G401.6 (cell line): ENCODE measurements around the gene PRKCD.

Experiments
- FAIRE-seq: peaks from 2 replicates; lab custom pipeline; 2012; peaks lifted over from hg19 to GRCh38; lab: Jason Lieb, UNC

The PRKCD gene

DNA sequence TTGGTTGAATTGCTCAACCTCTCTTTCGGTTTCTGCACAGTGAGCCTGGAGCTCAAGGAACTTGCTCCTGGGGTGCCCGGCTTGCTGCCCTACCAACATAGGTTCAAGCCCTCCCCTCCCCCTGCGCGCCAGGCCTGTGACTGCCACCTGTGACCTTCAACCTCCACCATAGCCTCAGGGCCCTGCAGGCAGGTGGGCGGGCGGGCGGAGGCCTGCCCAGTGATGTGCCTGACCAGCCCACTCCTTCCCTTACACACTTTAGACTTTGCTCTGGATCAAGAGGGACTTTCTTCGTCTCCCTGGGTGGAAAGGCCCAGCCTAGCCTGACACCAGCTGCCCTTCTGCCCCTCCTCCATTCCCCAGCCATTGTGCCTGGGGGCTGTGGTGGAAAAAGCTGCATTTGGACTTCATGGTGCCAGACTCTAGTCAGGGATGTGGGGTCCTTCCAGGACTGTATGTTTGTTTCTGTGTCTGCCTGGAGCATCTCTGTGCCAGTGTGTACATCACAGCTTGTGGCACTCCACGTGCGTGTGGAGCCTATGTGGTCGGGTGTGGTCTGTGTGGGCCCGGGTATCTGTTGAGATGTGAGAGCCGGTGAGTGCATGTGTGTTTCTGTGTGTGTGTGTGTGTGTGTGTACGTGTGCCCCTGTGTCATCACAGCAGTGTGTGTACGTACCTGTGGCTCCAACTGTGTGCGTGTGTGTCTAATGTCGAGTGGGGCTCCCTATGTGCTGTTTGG is 9.5 kb downstream of the PRKCD start:
- no peak for FAIRE-seq

DNA sequence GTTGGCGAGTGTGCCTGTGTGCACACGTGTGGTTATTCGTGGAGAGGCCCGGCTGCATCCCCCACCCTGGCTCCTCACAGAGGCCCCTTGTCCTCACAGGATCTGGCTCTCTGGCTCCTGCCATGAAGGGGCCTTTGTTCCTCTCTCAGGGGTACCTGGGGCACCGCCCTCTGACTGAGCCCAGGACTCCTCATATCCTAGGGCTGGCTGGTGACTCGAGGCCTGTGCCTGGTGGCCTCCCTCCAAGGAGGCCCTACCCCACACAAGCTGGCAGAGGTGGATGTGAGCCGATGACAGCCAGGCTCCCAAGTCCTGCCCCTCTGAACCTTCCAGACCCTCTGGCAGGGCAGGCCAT is 10.0 kb downstream of the PRKCD start:
- no peak for FAIRE-seq

DNA sequence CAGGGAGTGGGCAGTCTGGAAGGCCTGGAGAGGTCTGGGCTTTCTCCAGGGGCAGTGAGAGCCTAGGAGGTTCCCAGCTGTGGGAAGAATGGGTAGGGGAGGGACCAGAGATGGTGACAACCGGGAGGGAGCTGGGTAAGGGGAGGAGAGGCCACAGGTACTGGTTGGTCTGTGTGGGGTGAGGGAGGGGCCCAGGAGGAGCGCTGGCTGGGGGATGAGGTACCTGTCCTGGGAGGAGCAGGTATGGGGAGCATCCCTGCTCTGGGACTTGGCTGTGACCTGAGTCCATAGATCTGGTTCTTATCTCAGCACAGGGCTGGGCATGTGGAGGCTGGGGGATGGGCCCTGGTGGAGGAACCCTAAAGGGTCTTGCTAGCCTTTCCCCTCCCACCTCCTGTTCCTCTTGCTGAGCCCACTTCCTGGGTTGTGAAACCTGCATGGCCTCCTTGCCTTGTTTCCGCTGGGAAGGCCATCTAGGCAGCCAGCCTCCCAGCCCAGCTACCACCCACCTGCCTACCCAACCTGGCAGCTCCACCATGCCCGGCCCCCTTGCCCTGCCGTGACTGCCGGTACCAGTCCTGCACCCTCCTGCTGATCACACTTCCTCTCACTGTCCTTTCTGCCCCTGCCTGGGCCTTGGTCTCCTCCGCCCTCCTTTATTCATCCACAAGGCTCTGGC is 11.0 kb downstream of the PRKCD start:
- FAIRE-seq = no peak

DNA sequence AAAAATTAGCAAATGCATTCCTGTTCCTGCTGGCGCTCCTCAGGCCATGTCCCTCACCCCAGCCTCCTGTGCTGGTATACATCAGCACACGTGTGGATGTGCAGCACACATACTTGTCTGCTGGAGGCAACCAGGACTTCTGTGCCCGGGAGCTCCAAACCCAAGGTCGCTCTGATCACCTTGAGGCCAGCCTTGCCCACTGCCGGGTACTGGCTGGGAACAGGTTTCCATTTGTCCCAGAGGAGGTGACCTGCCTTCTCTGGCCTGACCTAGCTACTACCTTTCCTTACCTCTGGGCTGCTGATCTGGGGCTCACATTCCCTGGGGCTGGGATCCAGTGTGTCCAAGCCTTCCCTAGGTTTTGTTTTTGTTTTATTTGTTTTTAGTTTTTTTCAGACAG is 12.1 kb downstream of the PRKCD start:
- no peak for FAIRE-seq

DNA sequence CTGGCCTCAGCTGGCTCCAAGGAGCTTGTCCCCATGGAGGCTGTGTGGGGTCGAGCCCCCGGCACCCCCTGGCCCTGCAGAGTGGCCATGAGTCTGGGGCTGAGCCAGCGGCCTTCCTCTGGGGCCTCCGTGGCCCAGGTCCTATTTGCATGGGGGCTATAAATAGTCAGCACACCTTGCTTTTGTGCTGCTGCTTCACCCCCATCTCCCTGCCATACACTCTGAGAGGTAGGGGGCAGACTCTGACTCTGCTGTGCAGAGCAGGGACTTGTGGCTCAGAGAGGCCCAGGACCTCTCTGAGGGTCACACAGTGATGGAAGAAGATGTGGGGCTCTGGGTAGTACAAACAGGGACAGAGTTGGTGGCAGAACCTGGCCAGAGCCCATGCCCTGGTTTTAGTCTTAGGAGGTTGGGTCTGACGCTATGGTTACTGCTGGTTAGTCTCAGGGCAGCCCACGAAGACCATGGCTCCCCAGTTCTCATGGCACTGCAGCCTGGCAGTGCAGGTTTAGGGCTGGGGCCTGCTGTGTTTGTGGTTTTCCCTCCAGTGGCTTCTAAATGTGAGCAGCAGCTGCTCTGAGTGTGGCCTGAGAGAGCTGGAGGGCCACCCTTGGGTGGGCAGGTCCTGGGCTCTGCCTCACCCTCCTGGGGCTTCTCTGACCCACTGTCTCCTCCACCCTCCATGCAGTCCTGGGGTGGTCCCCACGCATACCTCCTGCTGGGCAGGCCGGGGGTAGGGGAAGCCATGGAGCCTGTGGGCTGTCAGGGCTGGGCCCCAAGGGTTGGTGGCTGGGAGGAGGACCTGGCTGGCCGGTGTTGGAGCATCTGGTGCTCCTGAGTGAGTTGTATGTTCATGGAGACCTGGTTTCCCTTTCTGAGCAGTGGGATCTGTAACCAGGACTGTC is 13.6 kb downstream of the PRKCD start:
- FAIRE-seq = no peak

DNA sequence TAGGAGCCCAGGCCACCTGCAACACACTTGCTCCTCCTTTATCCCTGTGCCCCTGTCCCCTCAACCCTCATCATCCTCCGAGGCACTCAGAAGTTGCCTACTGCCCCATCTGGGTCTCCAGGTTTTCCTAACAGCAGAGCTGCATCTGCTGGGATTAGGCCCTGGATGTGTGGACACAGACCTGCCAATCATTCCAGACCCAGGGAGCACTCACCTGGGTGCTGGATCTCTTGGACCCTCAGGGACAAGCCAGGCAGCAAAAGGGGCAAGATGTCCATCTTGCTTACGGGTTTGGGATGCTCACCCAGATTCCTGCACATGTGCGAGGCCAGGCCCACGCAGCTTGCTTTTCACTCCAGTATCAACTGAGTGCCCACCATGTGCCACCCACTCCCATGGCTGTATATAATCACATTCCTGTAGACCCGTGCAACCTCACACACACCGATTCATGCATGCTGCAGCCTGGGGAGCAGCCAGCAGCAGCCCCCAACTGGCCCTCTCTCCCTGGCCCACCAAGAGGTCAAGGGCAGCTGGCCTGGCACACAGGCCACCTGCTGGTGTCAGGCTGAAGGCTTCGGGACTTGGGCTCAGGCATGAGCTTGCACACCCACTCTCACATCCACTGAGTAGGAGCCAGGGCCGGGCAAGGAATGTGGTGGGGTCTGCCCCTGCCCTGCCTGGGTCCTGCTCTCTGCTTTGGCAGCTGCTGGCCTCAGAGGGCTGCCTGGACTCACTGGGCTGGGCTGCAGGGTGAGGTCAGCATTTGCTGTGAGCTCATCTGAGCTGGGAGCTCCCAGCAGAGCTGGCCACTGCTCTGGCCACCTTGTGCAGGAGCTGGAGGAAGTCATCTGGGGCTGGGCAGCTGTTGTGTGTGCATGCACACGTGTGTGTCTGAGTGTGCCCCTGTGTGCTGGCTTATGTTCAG is 14.9 kb downstream of the PRKCD start:
- FAIRE-seq = no peak

DNA sequence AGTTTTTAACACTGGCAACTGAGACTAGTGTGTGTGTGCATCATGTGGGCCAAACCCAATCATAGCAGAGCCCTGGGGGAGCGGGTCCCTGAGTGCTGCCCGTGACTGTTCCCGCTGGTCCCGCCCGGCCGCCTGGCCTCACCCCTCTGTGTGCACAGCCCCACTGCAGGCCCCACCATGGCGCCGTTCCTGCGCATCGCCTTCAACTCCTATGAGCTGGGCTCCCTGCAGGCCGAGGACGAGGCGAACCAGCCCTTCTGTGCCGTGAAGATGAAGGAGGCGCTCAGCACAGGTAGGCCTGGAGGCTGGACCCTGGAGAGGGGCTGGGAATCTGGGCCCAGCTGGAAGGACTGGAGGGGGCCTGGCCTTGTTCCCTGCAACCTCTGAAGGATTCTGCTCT is 17.2 kb downstream of the PRKCD start:
- no peak for FAIRE-seq

DNA sequence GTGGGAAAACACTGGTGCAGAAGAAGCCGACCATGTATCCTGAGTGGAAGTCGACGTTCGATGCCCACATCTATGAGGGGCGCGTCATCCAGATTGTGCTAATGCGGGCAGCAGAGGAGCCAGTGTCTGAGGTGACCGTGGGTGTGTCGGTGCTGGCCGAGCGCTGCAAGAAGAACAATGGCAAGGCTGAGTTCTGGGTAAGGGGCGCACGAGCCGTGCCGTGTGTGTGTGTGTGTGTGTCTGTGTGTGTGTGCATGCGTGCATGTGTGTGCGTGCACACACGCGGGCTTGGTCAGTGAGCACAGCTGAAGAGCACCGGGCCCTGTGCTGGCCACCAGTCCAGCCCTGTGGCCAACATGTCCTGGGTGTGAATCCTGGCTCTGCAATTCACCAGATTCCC is 18.6 kb downstream of the PRKCD start:
- FAIRE-seq = no peak

DNA sequence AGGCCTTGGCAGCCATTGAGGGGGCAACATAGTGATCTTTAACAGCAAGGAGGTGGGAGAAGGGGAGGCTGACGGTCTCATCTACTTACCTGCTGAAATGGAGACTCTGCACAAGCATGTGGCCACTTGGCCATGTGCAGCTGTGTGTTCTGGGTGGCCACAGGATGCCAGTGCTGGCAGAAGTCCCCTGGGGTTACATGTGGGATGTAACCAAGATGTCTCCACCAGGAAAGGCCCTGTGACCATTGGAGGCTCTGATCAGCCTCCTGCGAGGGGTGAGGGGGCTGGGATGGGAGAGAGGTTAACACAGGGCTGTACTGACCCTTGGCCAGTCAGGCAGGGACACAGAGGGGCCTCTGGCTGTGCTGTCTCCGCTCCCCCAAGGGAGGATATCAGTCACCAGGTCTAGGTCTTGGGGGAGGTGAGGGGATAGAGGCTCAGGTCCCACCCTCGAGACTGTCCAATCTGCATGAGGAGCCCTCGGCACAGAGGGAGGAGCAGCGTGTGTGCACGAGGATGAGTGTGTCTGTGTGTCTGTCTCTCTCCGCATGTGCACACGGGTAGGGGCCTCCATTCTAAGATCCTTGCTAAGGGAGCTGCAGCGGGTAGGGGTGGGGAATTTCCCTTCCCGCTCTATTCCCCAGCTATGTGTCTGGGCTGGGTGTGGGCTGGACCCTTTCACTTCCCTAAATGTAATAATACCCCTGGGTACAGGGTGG is 19.5 kb downstream of the PRKCD start:
- FAIRE-seq = no peak

DNA sequence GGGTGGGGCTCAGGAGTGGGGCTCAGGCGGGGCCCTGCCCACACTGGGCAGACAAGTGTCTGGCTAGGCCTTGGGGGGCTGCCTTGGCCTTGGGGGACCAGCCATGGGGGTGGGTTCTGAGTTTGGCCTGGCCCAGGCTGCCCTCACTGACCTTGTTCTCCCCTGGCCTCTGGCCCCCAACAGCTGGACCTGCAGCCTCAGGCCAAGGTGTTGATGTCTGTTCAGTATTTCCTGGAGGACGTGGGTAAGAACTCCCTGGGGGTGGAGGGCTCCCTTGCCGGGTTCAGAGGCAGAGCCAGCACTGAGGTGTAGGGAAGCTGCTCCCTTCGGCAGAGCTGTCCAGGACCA is 20.0 kb downstream of the PRKCD start:
- FAIRE-seq = no peak

DNA sequence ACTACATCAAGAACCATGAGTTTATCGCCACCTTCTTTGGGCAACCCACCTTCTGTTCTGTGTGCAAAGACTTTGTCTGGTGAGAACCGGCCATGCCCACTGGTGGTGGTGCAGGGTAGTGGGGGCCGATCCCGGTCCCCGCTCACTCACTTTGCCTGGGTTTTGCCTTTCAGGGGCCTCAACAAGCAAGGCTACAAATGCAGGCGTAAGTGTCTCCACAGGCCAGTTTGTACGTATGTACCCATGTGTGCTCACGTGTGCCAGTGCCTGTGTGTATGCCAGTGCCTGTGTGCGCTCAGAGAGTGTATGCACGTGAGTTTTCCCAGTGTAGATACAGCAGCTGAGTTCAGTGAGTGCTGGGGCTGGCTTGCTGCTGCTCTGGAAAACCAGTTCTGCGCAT is 20.5 kb downstream of the PRKCD start:
- no peak for FAIRE-seq

DNA sequence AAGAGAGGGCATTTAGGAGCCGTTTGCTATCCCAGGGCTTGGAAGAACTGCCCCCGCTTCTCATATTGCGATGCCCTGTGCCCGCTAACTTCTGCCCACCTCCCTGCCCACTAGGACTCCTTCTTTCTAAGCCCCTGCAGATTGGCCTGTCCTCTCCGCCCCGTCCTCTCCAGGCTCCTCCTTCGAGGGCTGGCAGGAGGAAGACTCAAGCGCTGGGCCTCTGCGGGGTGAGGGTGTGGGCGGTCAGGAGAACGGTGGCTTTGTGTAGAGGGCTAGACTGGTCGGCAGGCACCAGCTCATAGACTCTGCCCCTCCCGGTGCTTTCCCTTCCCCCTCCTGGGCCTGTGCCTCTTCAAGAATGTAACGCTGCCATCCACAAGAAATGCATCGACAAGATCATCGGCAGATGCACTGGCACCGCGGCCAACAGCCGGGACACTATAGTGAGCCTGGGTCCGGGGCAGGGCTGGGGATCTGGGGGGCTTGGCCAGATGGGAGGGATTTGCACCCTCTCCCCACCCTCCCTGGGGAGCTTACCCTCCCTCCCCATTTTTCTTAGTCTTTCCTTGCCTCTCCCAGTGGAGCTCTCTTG is 21.9 kb downstream of the PRKCD start:
- no peak for FAIRE-seq

DNA sequence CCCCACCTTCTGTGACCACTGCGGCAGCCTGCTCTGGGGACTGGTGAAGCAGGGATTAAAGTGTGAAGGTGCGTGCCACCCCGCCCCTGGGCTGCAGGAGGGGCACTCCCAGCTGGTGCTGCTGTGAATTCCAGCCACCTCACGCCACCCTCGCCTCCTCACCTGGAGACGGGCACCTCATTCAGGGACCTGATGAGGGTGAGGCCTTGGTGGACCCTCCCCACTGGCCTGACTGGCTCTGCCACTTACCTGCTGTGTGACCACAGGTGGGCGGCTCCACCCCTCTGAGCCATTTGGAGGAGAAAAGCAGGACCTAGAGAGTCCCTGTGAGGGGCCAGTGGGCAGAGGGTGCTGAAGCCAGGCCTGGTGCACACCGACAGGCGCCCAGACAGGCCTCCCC is 22.5 kb downstream of the PRKCD start:
- FAIRE-seq = no peak

DNA sequence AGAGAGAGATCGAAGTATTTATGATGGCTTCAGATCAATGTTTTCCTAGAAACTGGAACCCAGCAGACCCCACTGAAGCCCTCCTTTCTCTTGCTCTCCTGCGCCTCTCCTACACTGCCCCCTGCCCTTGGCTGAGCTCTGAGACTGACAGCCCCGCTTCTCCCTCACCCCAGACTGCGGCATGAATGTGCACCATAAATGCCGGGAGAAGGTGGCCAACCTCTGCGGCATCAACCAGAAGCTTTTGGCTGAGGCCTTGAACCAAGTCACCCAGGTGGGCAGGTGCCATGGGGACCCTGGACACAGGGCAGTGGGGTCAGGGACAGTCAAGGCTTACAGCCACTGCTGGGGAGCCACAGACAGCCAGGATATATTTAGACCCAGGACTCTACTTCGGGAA is 23.7 kb downstream of the PRKCD start:
- no peak for FAIRE-seq

DNA sequence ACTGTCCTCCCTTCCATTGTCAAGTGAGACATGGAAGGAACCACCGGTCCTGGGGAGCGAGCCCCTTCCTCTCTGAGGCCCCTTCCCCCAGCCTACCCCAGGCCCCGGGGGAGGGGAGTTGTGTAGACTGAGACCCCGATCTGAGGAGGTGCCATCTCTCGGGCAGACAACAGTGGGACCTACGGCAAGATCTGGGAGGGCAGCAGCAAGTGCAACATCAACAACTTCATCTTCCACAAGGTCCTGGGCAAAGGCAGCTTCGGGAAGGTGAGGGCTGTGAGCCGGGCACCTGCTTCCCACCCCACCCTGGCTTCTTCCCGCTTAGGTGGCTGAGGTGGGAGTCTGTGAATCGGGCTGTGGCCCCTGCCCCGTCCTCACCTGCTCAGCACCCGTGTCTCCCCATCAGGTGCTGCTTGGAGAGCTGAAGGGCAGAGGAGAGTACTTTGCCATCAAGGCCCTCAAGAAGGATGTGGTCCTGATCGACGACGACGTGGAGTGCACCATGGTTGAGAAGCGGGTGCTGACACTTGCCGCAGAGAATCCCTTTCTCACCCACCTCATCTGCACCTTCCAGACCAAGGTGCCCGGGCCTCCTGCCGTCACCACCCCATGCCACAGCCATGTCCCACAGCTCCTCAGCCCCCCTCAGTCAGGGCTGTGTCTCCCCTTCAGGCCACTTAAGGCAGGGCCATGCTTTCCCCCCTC is 24.9 kb downstream of the PRKCD start:
- no peak for FAIRE-seq

DNA sequence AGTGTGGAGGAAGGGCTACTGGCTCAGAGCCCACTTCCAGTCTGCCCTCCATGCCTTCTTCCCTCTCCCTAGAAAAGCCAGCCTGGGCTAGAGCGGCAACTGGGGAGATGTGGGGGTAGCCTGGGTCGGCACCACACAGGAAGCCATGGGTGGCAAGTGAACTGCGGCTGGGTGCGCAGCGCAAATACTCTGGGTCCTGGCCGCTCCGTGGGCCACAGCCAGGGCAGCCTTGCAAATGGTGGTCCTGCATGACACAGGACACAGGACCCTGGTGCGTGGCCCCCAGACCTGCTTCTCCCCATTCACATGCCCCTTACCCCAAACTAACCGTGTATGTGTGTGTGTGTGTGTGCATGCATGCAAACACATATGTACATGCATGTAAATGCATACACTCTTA is 25.7 kb downstream of the PRKCD start:
- FAIRE-seq = no peak

DNA sequence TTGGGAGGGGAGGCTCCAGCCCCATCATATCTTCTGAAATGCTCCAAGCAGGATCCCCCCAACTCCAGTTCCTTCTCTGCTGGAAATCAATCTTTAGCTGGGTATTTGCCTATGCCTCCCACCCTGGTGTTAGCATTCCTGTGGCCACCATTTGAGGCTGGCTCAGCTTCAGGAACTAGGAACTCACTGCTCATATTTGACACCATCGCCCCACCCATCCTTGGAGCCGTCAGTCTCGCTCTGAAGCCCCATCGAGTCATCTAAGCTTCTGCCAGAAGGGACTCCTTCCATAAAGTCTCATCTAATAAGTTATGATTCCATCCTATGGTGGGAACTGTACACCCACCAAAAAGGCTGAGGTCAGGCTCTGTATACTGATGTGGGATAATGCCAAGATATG is 26.4 kb downstream of the PRKCD start:
- FAIRE-seq = no peak

DNA sequence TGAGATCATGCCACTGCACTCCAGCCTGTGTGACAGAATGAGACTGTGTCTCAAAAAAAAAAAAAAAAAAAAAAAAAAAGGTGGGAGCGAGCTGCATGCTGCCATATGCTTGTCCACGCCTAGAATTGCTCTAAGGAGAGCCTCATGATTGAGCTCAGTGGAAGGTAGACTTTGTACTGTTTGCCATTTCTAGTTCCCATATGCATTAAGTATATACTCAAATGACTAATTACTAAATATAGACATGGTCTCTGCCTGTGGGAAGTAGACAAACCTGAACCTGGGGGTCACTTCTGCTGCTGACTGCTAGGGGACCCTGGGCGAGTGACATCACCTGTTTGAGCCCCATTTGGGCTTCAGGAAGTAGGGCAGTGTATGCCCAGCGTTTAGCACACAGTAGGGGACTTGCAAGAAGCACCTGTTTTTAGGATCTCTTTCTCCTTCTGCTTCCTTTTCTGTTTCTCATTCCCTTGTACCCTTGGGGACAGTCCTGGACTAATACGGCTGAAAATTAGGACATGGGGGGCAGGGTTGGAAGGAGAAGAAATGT is 27.2 kb downstream of the PRKCD start:
- no peak for FAIRE-seq

DNA sequence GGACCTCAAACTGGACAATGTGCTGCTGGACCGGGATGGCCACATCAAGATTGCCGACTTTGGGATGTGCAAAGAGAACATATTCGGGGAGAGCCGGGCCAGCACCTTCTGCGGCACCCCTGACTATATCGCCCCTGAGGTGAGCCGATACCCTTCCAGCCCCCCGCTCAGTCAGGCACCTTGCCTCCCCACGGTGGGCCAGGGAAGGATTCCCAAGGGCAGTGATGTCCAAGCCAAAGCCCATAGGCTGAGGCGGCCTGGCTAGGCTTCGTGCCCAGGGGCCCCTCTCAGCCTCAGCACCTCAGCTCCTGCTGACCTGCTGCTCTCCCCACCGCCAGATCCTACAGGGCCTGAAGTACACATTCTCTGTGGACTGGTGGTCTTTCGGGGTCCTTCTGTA is 27.7 kb downstream of the PRKCD start:
- FAIRE-seq = no peak

DNA sequence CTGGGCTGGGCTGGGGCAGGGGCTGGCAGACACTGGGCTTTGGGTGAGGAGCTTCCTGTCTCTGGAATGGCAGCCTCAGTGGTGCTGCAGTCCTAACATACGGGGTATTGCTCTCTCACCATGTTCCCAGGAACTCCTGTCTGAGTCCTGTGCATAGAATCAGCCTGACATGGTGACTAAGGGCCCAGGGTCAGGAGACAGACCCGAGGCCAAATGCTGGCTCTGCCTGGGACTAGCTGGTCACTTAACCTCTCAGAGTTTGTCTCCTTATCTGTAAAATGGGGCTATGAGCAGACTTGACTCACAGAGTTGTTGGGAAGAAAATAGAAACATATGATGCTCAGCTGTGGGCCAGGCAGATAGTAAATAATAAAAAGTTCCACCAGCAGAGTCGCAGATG is 28.3 kb downstream of the PRKCD start:
- no peak for FAIRE-seq
